Measurements from ENCODE around the gene CPZ. TPM values are rescaled to one million over a fixed set of nuclear protein-coding genes. Genes with fewer than 3 reads are reported as not detected.
A peak's percentile ranks its signal among the peaks of the same experiment; 100 is the strongest.

The CPZ gene
- total RNA-seq, 4 donors from 2014 or later = 0.32 to 4.2 (median 2.1) TPM

DNA sequence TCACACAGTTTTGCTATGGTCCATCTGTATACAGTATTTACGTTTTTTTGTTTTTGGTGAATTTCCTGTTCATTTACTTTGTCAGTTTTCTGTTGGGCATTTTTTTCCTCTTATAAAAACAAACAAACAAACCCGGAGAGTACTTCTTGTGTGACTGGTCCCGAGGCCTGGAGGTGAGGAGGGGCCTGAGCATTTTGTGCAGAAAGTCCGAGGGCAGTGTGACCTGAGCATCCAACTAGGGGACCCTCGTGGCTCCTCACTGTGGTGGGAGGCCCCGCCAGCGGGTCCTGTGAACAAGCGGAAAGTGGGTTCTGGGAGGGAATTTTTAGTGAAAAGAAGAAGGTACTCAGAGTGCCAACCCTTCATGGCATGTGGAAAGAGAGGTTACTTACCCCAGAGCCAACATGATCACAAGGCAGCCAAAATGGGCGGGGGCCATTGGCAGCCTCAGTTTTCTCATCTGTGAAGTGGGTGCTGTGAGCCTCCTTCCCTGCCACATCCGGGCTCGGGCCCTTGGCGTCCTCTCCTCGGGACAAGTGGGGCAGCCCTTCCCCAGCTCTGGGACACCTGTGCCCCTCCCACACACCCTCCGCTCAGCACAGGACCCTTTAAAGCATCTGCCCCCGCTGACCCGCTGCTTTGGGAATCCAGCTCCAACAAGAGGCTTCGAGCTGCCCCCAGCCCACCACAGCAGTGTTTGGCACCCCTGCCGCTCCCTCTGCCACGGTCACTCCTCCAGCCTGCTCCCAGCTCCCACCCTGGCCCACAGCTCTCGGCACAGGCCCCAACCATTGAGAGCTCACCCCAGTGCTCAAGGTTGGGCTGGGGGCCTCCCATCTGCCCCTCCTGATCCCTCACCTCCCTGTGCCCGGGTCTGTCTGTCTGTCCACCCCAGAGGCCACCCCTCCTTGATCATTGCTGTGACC is 35.2 kb upstream of the CPZ start:
- no peaks in the 10 kb centered on the region for H3K36me3 ChIP-seq
- no peaks in the 10 kb centered on the region for H3K9me3 ChIP-seq
- DNase-seq (ENCODE audit: low spot score in 2 of 2) = no peak
- WGBS = 83% methylated on average over 21 of the region's 21 CpGs
- H3K4me3 ChIP-seq = no peak overlapping the region
- no peak overlapping the region for H3K27ac ChIP-seq
- TF ChIP-seq, protein P1, sequence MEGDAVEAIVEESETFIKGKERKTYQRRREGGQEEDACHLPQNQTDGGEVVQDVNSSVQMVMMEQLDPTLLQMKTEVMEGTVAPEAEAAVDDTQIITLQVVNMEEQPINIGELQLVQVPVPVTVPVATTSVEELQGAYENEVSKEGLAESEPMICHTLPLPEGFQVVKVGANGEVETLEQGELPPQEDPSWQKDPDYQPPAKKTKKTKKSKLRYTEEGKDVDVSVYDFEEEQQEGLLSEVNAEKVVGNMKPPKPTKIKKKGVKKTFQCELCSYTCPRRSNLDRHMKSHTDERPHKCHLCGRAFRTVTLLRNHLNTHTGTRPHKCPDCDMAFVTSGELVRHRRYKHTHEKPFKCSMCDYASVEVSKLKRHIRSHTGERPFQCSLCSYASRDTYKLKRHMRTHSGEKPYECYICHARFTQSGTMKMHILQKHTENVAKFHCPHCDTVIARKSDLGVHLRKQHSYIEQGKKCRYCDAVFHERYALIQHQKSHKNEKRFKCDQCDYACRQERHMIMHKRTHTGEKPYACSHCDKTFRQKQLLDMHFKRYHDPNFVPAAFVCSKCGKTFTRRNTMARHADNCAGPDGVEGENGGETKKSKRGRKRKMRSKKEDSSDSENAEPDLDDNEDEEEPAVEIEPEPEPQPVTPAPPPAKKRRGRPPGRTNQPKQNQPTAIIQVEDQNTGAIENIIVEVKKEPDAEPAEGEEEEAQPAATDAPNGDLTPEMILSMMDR (IDR thresholded peaks at IDR 0.05) = no peak
- TF ChIP-seq POLR2AphosphoS5 (IDR thresholded peaks at IDR 0.05) (no peak), EP300 (IDR thresholded peaks at IDR 0.05) (no peak)
- no peaks in the 10 kb centered on the region for H3K4me1 ChIP-seq
- no peaks in the 10 kb centered on the region for H3K27me3 ChIP-seq

DNA sequence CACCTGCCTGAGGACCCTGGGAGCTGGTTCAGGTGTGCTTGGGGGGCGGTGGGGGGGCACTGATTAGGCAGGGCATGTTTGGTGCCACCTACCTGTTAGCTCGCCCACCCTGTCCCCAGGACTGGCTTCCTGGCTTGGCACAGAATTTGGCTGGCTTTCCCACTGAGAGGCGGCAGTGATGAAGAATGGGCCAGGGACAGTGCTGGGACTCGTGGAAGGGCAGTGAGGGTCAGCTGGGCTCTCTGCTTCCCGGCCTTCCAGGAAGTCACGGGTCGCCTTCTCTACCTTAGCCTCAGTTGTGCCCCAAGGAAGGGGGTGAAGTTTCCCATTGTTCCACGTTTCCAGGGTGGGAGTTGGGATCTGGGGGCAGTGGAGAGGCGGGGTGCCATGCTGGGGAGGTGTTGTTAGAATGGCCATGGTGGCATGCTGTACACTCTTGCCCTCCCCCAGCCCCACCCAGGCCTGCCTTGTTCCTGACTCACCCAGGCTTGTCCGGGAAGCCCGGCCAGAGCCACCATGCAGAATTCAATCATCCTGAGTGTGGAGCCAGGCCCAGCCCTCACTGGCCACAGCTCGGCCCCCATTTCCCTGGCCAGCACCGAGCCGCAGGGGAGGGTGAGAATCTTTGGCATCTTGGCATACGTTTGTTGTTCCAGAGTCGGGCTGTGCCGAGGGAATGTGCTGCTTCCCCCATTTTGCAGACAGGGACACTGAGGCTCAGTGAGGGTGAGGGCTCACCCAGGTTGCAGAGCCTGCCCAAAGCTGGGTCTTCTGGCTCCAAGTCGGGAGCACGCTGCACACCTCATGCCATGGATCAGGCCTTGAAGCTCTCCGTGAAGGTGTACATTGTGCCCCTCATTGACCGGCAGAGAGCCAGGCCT is 34.2 kb upstream of the CPZ start:
- Histone ChIP-seq H3K4me1 (no peaks in the 10 kb centered on the region), H3K9me3 (no peaks in the 10 kb centered on the region), H3K27me3 (no peaks in the 10 kb centered on the region), H3K27ac (no peak overlapping the region), H3K4me3 (no peak overlapping the region), H3K36me3 (no peaks in the 10 kb centered on the region)
- WGBS = 89% methylated on average over 14 of the region's 21 CpGs
- DNase-seq (ENCODE audit: low spot score in 2 of 2) = peak in 1 of 2 donors; percentile 55
- TF ChIP-seq POLR2A (IDR thresholded peaks at IDR 0.05) = no peak
- no peak for TF ChIP-seq EP300 (IDR thresholded peaks at IDR 0.05)
- TF ChIP-seq, protein P1 (IDR thresholded peaks at IDR 0.05) = no peak
- TF ChIP-seq POLR2AphosphoS5 (IDR thresholded peaks at IDR 0.05) = no peak

DNA sequence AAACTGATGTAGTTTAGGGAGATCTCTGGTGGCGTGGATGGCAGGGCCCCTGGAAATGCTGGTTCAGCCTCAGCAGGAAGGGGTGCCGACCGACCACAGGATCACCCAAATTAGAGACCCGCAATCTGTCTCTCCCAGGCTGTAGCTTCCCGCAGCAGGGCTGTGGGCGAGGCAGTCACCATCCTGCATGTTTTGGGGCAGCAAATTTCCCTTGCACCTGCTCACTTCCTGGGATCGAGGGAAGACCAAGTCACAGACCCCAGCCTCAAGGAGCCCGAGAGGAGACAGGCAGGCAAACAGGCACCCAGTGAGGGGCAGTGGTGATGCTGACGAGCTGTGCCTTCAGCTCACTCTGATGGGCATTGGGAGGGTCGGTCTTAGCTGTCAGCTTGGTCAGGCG is 33.6 kb upstream of the CPZ start:
- Histone ChIP-seq H3K4me3 (no peak overlapping the region), H3K27ac (no peak overlapping the region), H3K27me3 (no peaks in the 10 kb centered on the region), H3K4me1 (no peaks in the 10 kb centered on the region), H3K9me3 (no peaks in the 10 kb centered on the region), H3K36me3 (no peaks in the 10 kb centered on the region)
- WGBS = 85% methylated on average over 10 of the region's 11 CpGs
- TF ChIP-seq POLR2A (IDR thresholded peaks at IDR 0.05) (no peak), POLR2AphosphoS5 (IDR thresholded peaks at IDR 0.05) (no peak), EP300 (IDR thresholded peaks at IDR 0.05) (no peak)
- TF ChIP-seq, protein P1 (IDR thresholded peaks at IDR 0.05) = no peak
- peak in 1 of 2 donors; percentile 24 for DNase-seq (ENCODE audit: low spot score in 2 of 2)

DNA sequence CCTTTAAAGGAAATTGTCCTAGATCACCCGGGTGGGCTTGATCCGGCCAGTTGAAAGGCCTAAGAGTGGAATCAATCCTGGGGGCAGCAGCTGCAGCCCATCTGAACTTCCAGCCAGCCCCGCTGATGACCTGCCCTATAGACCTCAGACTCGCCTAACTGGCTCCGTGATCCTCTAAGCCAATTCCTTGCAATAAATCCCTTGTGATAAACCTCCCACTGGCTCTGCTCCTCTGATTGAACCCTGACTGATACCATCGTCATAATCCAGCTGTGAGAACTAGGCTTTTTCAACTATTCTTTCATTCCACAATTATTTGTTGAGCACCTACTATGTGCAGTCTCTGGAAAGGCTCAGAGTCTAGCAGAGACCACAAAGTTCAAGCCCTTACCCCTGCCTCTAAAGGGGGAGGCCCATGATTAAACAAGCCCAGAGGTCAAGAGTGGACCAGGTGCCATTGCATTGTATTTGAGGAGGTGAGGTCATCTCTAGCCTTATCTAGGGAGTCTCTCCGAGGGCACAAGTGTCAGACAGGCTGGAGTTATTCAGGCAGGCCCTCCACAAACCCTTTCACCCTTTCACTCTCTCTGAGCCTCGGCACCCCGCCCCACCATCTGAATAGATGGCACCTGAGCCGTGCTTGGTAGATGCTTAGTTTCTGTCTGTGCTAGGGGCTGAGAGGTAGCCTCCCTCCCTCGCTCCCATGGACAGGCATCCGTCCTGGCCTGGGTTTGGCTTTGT is 32.9 kb upstream of the CPZ start:
- H3K4me3 ChIP-seq = no peak overlapping the region
- H3K9me3 ChIP-seq = no peaks in the 10 kb centered on the region
- H3K27ac ChIP-seq = no peak overlapping the region
- no peaks in the 10 kb centered on the region for H3K27me3 ChIP-seq
- no peak for TF ChIP-seq EP300 (IDR thresholded peaks at IDR 0.05)
- no peak for TF ChIP-seq POLR2AphosphoS5 (IDR thresholded peaks at IDR 0.05)
- TF ChIP-seq, protein P1 (IDR thresholded peaks at IDR 0.05) = no peak
- no peak for TF ChIP-seq POLR2A (IDR thresholded peaks at IDR 0.05)
- peak in 1 of 2 donors; percentile 29 for DNase-seq (ENCODE audit: low spot score in 2 of 2)
- WGBS = 93% methylated on average over 12 of the region's 12 CpGs
- H3K36me3 ChIP-seq = no peaks in the 10 kb centered on the region
- no peaks in the 10 kb centered on the region for H3K4me1 ChIP-seq

All from suprapubic skin (tissue), 4 donors.